ENCODE data around the gene ABCG4.
"Not testable (repeated sequence)": the region's sequence is repeated elsewhere in the genome, so short reads cannot be mapped to it uniquely, and the experiment has no call there.

ABCG4 gene

DNA sequence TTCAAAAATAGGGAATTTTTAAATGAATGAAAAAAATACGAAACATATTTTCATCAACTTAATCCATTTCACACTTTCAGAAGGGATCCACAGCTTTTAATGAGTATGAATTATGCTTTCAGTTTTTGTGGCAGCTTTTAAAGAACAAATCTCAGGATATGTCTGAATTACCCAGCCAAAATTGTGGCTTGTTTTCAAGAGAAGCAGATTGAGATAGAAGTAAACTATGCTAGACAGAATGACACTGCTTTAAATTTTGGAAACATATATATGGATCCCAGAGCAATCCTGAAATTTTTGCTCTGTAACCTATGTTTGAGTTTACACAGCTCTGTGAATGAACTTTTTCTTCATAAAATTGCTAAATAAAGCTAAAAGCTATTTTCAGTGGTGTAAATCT lies 29.9 kb upstream of the ABCG4 start:
- Histone ChIP-seq H3K9me3 (replicated peaks in 1 of 11) (no peaks in the 10 kb centered on the region), H3K4me1 (peaks cover 24 to 45% (median 33%) of the 10 kb centered on the region in 10 experiments), H3K4me3 (no peak overlapping the region), H3K27me3 (no peaks in the 10 kb centered on the region), H3K27ac (no peak overlapping the region), H3K4me2 (no peak overlapping the region), H4K20me1 (peaks cover 0 to 20% (median 11%) of the 10 kb centered on the region in 11 experiments; a peak in 13 of 22 replicates), H3K9ac (no peak overlapping the region), H3K36me3 (peaks cover 32 to 51% (median 45%) of the 10 kb centered on the region in 11 experiments)
- TF ChIP-seq Cebpa-rat (IDR thresholded peaks at IDR 0.05), result no peak

DNA sequence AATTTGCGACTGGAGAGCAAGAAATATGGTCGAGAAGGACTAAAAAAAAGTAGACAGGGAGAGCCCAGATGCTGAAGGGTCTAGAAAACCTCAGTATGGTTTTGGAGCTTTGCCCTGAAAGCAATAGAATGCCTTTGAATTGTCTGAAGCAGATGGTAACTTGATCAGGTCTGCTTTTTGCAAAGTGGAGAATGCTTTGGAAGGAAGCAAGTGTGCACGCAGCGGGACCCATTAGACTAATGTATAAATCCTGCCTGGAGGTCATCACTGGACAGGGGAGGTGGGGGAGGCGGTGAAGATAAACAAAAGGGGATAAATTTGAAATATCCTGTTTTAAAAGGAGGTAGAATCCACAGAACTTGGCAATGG lies 28.2 kb upstream of the ABCG4 start:
- TF ChIP-seq Cebpa-rat (IDR thresholded peaks at IDR 0.05), result no peak
- no peaks in the 10 kb centered on the region for H3K9me3 ChIP-seq (replicated peaks in 1 of 11)
- peaks cover 0 to 20% (median 11%) of the 10 kb centered on the region in 11 experiments; a peak in 13 of 22 replicates for H4K20me1 ChIP-seq
- H3K4me1 ChIP-seq, result peaks cover 20 to 33% (median 26%) of the 10 kb centered on the region in 10 experiments
- H3K4me3 ChIP-seq, result peak overlapping the region; percentile 55 to 96 (median 84)
- peak overlapping the region; percentile 60 to 81 (median 70) for H3K9ac ChIP-seq
- H3K27me3 ChIP-seq, result no peaks in the 10 kb centered on the region
- H3K4me2 ChIP-seq, result peak overlapping the region; percentile 71 to 96 (median 83)
- H3K27ac ChIP-seq, result peak overlapping the region; percentile 55 to 79 (median 67); a peak in 21 of 22 replicates
- peaks cover 31 to 49% (median 46%) of the 10 kb centered on the region in 11 experiments for H3K36me3 ChIP-seq

GRCh38 chr11:119121008-119121810 lies 27.6 kb upstream of the ABCG4 start, which contains the start of gene HINFP:
HINFP (plus strand) TSS chr11:119121580; CDS start chr11:119126945, 5,365 bp downstream.
- H3K27ac ChIP-seq, result peak within 1 kb of the TSS; percentile 55 to 79 (median 73); a peak in 21 of 22 replicates
- peak within 1 kb of the TSS; percentile 77 to 96 (median 87) for H3K4me3 ChIP-seq
- H3K9ac ChIP-seq, result peak within 1 kb of the TSS; percentile 76 to 91 (median 84)
- H3K4me1 ChIP-seq, result peaks cover 20 to 28% (median 24%) of the 10 kb centered on the region in 10 experiments
- no peak for TF ChIP-seq Cebpa-rat (IDR thresholded peaks at IDR 0.05)
- H3K36me3 ChIP-seq, result peaks cover 29 to 49% (median 43%) of the 10 kb centered on the region in 11 experiments
- H3K4me2 ChIP-seq, result peak within 1 kb of the TSS; percentile 90 to 98 (median 92)
- no peaks in the 10 kb centered on the region for H3K9me3 ChIP-seq (replicated peaks in 1 of 11)
- H4K20me1 ChIP-seq, result peaks cover 0 to 20% (median 11%) of the 10 kb centered on the region in 11 experiments; a peak in 13 of 22 replicates
- no peaks in the 10 kb centered on the region for H3K27me3 ChIP-seq

GRCh38 chr11:119121811-119122124 lies 27.1 kb upstream of the ABCG4 start:
- H3K36me3 ChIP-seq, result peaks cover 24 to 43% (median 37%) of the 10 kb centered on the region in 11 experiments
- peak overlapping the region; percentile 25 to 79 (median 66); a peak in 21 of 22 replicates for H3K27ac ChIP-seq
- TF ChIP-seq Cebpa-rat (IDR thresholded peaks at IDR 0.05), result no peak

DNA sequence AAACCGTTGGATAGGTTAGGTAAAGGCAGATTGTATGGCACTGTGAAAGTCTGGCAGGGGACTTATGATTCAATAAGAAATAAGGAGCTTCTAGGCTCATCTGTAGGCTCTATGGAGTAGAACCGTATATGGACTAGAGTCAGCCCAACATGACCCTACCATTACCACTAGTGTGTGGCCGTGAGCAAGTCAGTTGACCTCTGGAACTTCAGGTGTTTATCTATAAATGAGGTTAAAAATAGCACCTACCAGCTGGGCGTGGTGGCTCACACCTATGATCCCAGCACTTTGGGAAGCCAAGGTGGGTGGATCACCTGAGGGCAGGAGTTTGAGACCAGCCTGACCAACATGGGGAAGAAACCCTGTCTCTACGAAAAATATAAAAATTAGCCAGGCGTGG lies 23.0 kb upstream of the ABCG4 start:
- Histone ChIP-seq H3K27ac (no peak overlapping the region), H3K9ac (no peak overlapping the region), H3K4me3 (no peak overlapping the region), H4K20me1 (peaks cover 0 to 30% (median 11%) of the 10 kb centered on the region in 11 experiments; a peak in 15 of 22 replicates), H3K36me3 (peaks cover 37 to 64% (median 57%) of the 10 kb centered on the region in 11 experiments), H3K27me3 (no peaks in the 10 kb centered on the region), H3K9me3 (replicated peaks in 1 of 11) (no peaks in the 10 kb centered on the region), H3K4me2 (no peak overlapping the region), H3K4me1 (peaks cover 22 to 30% (median 25%) of the 10 kb centered on the region in 10 experiments)
- TF ChIP-seq Cebpa-rat (IDR thresholded peaks at IDR 0.05), result no peak

More at GRCh38 chr11:119121811-119122124, 27.1 kb upstream of the ABCG4 start:
- Histone ChIP-seq H3K4me3 (peak overlapping the region; percentile 77 to 96 (median 87)), H3K9ac (peak overlapping the region; percentile 76 to 91 (median 84)), H3K9me3 (replicated peaks in 1 of 11) (no peaks in the 10 kb centered on the region), H3K4me1 (peaks cover 25 to 33% (median 28%) of the 10 kb centered on the region in 10 experiments), H4K20me1 (peaks cover 0 to 23% (median 11%) of the 10 kb centered on the region in 11 experiments; a peak in 14 of 22 replicates), H3K4me2 (peak overlapping the region; percentile 81 to 98 (median 92)), H3K27me3 (no peaks in the 10 kb centered on the region)

DNA sequence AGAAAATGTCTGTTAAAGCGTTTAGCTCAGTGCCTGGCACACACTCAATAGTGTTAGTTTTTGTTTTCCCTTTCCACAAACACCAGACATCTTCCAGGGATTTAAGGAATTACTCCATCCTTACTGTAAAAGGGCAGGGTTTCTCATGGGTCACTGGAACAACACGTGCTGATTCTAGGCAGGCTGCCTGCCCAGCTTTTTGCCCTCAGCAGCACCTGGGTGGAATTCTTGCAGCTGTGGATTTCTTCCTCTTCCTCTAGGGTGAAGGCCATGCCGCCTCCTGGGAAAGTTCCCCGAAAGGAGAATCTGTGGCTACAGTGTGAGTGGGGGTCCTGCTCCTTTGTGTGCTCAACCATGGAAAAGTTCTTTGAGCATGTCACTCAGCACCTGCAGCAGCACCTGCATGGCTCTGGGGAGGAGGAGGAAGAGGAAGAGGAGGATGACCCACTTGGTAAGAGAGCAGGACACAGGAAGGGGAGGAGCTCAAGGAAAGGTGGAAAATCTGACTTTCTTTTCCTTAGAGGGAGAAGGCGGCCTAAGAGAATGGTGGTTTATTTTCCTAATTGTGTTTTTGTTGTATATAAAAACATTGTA lies 22.1 kb upstream of the ABCG4 start:
- H3K4me1 ChIP-seq, result peaks cover 20 to 27% (median 23%) of the 10 kb centered on the region in 10 experiments
- peaks cover 0 to 29% (median 11%) of the 10 kb centered on the region in 11 experiments; a peak in 15 of 22 replicates for H4K20me1 ChIP-seq
- no peaks in the 10 kb centered on the region for H3K27me3 ChIP-seq
- no peaks in the 10 kb centered on the region for H3K9me3 ChIP-seq (replicated peaks in 1 of 11)
- H3K4me3 ChIP-seq, result no peak overlapping the region
- peaks cover 46 to 74% (median 67%) of the 10 kb centered on the region in 11 experiments for H3K36me3 ChIP-seq
- no peak overlapping the region for H3K27ac ChIP-seq
- H3K4me2 ChIP-seq, result peak overlapping the region; percentile 45 to 74 (median 63)
- no peak overlapping the region; a peak in 1 of 22 replicates for H3K9ac ChIP-seq
- TF ChIP-seq Cebpa-rat (IDR thresholded peaks at IDR 0.05), result no peak

GRCh38 chr11:119130662-119131061 lies 18.2 kb upstream of the ABCG4 start:
- Histone ChIP-seq H3K4me2 (no peak overlapping the region), H3K4me1 (peaks cover 7 to 14% (median 11%) of the 10 kb centered on the region in 10 experiments), H3K9me3 (replicated peaks in 1 of 11) (no peaks in the 10 kb centered on the region), H4K20me1 (peaks cover 0 to 11% (median 0%) of the 10 kb centered on the region in 11 experiments; a peak in 5 of 22 replicates), H3K27me3 (no peaks in the 10 kb centered on the region), H3K9ac (no peak overlapping the region; a peak in 1 of 22 replicates), H3K27ac (no peak overlapping the region), H3K36me3 (peaks cover 58 to 90% (median 83%) of the 10 kb centered on the region in 11 experiments), H3K4me3 (no peak overlapping the region)
- no peak for TF ChIP-seq Cebpa-rat (IDR thresholded peaks at IDR 0.05)

- no peaks in the 10 kb centered on the region for H3K9me3 ChIP-seq (replicated peaks in 1 of 11)
- no peak overlapping the region for H3K9ac ChIP-seq
- no peak overlapping the region for H3K4me3 ChIP-seq
- TF ChIP-seq Cebpa-rat (IDR thresholded peaks at IDR 0.05), result no peak
- H3K27me3 ChIP-seq, result no peaks in the 10 kb centered on the region
- peaks cover 0 to 10% (median 0%) of the 10 kb centered on the region in 10 experiments; a peak in 4 of 20 replicates for H3K4me1 ChIP-seq
- peaks cover 50 to 63% (median 57%) of the 10 kb centered on the region in 11 experiments for H3K36me3 ChIP-seq
- no peak overlapping the region for H3K4me2 ChIP-seq
- H4K20me1 ChIP-seq, result peaks cover 0 to 9% (median 0%) of the 10 kb centered on the region in 11 experiments; a peak in 1 of 22 replicates
- H3K27ac ChIP-seq, result no peak overlapping the region
Observed at GRCh38 chr11:119134389-119134978, 14.4 kb upstream of the ABCG4 start.

- peaks cover 4 to 15% (median 10%) of the 10 kb centered on the region in 11 experiments for H3K36me3 ChIP-seq
- not testable (repeated sequence) for H3K9me3 ChIP-seq (replicated peaks in 1 of 11); H3K4me2 ChIP-seq; H3K27me3 ChIP-seq; H3K9ac ChIP-seq; H4K20me1 ChIP-seq; H3K27ac ChIP-seq; H3K4me3 ChIP-seq
- peaks cover 0 to 17% (median 0%) of the 10 kb centered on the region in 10 experiments; a peak in 3 of 20 replicates for H3K4me1 ChIP-seq
Observed at GRCh38 chr11:119139276-119139675, 9.6 kb upstream of the ABCG4 start.
